Panc1 (cell line): ENCODE measurements around the gene ARHGEF28. TPM values are rescaled to one million over a fixed set of nuclear protein-coding genes. Genes with fewer than 3 reads are reported as not detected.

Experiments used
- ATAC-seq: fragments of 200-7000 bp; cut with Tn5 transposase; 2 replicates; pipeline ENCODE4 v1.9.1; 2020; ENCODE audit warnings: mild to moderate bottlenecking, moderate library complexity
- BruUV-seq: library from RNA; stranded (reverse); fragments of 400-500 nt; replicated peaks from 2 replicates; lab custom pipeline; 2021; lab: Mats Ljungman, UMichigan
- CTCF ChIA-PET: fragments of 300-600 bp; sonication (Branson Sonifier 250); formaldehyde crosslinking; loops from one replicate; lab custom pipeline; 2022; ENCODE audit warnings: antibody characterized with exemption; lab: Charles Lee
- POLR2A ChIA-PET: fragments of 300-600 bp; sonication (Branson Sonifier 250); formaldehyde crosslinking; loops from one replicate; lab custom pipeline; 2022; ENCODE audit warnings: antibody characterized with exemption; lab: Charles Lee
- DNase-seq: peaks from one replicate; pipeline ENCODE4 v3.0.0-alpha.2; 2010; ENCODE audit warnings: low read depth, low spot score
- H3K27ac ChIP-seq: 2 replicates; pipeline ENCODE4 v1.5.1; 2011; ENCODE audit warnings: mild to moderate bottlenecking, low read length, inconsistent platforms
- H3K27me3 ChIP-seq: fragments of 200-500 bp; sonication (Bioruptor generic); 2 replicates; pipeline ENCODE4 v1.6.0; 2014; ENCODE audit warnings: low read length, inconsistent platforms; ENCODE audit not compliant: control insufficient read depth, insufficient read depth
- H3K36me3 ChIP-seq: fragments of 200-500 bp; sonication (Bioruptor generic); 2 replicates; pipeline ENCODE4 v1.5.1; 2014; ENCODE audit warnings: inconsistent platforms, mild to moderate bottlenecking, low read length, moderate library complexity; ENCODE audit not compliant: control insufficient read depth, insufficient read depth
- H3K4me1 ChIP-seq: 2 replicates; pipeline ENCODE4 v1.5.1; 2011; ENCODE audit warnings: inconsistent platforms, mild to moderate bottlenecking, low read length, moderate library complexity; ENCODE audit not compliant: control insufficient read depth, insufficient read depth
- H3K4me3 ChIP-seq, 2 experiments: 2 replicates each; pipeline ENCODE4 v1.5.1; 2011 to 2012; ENCODE audit warnings: low read depth in 2 of 2, low read length in 2 of 2, mild to moderate bottlenecking in 2 of 2, inconsistent platforms in 1 of 2, moderate library complexity in 1 of 2
- H3K9me3 ChIP-seq: fragments of 200-500 bp; sonication (Bioruptor generic); 2 replicates; pipeline ENCODE4 v1.5.1; 2014; ENCODE audit warnings: low read depth, mild to moderate bottlenecking, inconsistent platforms, low read length, moderate library complexity; ENCODE audit not compliant: control insufficient read depth, insufficient read depth
- CTCF ChIP-seq: fragments of 450-650 bp; IDR thresholded peaks from 2 replicates; pipeline ENCODE4 v1.5.1; 2017; ENCODE audit warnings: mild to moderate bottlenecking
- POLR2AphosphoS5 ChIP-seq: IDR thresholded peaks from 2 replicates; pipeline ENCODE4 v1.6.1; 2012; ENCODE audit warnings: mild to moderate bottlenecking, low read depth, low read length, moderate library complexity
- REST ChIP-seq, 2 experiments: IDR thresholded peaks; 2 replicates each; pipeline ENCODE4 v1.6.1; 2011 to 2012; ENCODE audit warnings: low read depth in 2 of 2, control low read depth in 1 of 2, low read length in 1 of 2, mild to moderate bottlenecking in 1 of 2, moderate library complexity in 1 of 2; ENCODE audit not compliant: insufficient read depth in 1 of 2
- SIN3A ChIP-seq: IDR thresholded peaks from 2 replicates; pipeline ENCODE4 v1.6.1; 2012; ENCODE audit warnings: low read depth, mild to moderate bottlenecking, low read length, moderate library complexity, borderline replicate concordance; ENCODE audit not compliant: insufficient read depth
- TCF7L2 ChIP-seq: IDR thresholded peaks from 2 replicates; pipeline ENCODE4 v1.6.1; 2011; ENCODE audit warnings: mild to moderate bottlenecking, low read depth, low read length, inconsistent platforms
- in situ Hi-C: cut with HindIII; loops from 2 replicates; pipeline ENCODE4 v1.10.0; 2016; ENCODE audit warnings: low sequenced_read_pairs, low pct_unique_long_range_greater_than_20kb
- intact Hi-C: fragments of 100-400 bp; cut with micrococcal nuclease; formaldehyde crosslinking; loops from one replicate; pipeline ENCODE4 v1.10.0; 2022; ENCODE audit not compliant: unreplicated experiment
- total RNA-seq: library from RNA; stranded (reverse); gene quantifications from one replicate; pipeline ENCODE4 v1.2.1, GENCODE V29; 2021; ENCODE audit not compliant: unreplicated experiment

Gene ARHGEF28
- total RNA-seq, 1 experiment from 2014 or later, result 34.8 TPM

- Histone ChIP-seq H3K4me3 (no peak overlapping the region), H3K9me3 (no peaks in the 10 kb centered on the region), H3K36me3 (no peaks in the 10 kb centered on the region), H3K4me1 (peaks cover 8% of the 10 kb centered on the region), H3K27ac (no peak overlapping the region), H3K27me3 (no peaks in the 10 kb centered on the region)
- ATAC-seq (no peak), DNase-seq (no peak)
- no TSS peak for BruUV-seq
- in situ Hi-C loops, result no loop called here
- ChIA-PET CTCF (no interaction called here), POLR2A (interaction anchor here (0.7 kb wide), 1 partner anchor 147 kb away, joined by 3 read pairs; no protein-coding TSS in a partner anchor)
- TF ChIP-seq CTCF, result no peak
- TF ChIP-seq POLR2AphosphoS5, result no peak
- TF ChIP-seq SIN3A, result no peak
- no peak for TF ChIP-seq TCF7L2
- TF ChIP-seq REST (IDR thresholded peaks at IDR 0.05; ENCODE audit: insufficient read depth in 1 of 2, low read depth in 2 of 2, low read length in 1 of 2), result no peak
- intact Hi-C loops, result no loop called here
Observed at GRCh38 chr5:73698011-73698410, 72.0 kb downstream of the ARHGEF28 start.

- H3K27me3 ChIP-seq, result no peaks in the 10 kb centered on the region
- no peaks in the 10 kb centered on the region for H3K4me1 ChIP-seq
- no peak overlapping the region for H3K27ac ChIP-seq
- ChIA-PET POLR2A (no interaction called here), CTCF (no interaction called here)
- TF ChIP-seq REST (IDR thresholded peaks at IDR 0.05; ENCODE audit: insufficient read depth in 1 of 2, low read depth in 2 of 2, low read length in 1 of 2), result no peak
- TF ChIP-seq SIN3A, result no peak
- no peak for TF ChIP-seq CTCF
- TF ChIP-seq POLR2AphosphoS5, result no peak
- no peak for TF ChIP-seq TCF7L2
- no peaks in the 10 kb centered on the region for H3K36me3 ChIP-seq
- no peak overlapping the region for H3K4me3 ChIP-seq
- no TSS peak for BruUV-seq
- DNase-seq, result no peak
- intact Hi-C loops, result no loop called here
- no peaks in the 10 kb centered on the region for H3K9me3 ChIP-seq
- no peak for ATAC-seq
- in situ Hi-C loops, result no loop called here
Observed at GRCh38 chr5:73701566-73701965, 75.6 kb downstream of the ARHGEF28 start.
